OCI-LY7 (cell line): ENCODE measurements around the gene CITED2. TPM values are rescaled to one million over a fixed set of nuclear protein-coding genes. Genes with fewer than 3 reads are reported as not detected.
A peak's percentile ranks its signal among the peaks of the same experiment; 100 is the strongest.

Experiments
- BruUV-seq: library from RNA; stranded (reverse); fragments of 400-500 nt; replicated peaks from 2 replicates; lab custom pipeline; 2021; lab: Mats Ljungman, UMichigan
- CTCF ChIA-PET: fragments of 300-600 bp; sonication (Branson Sonifier 250); formaldehyde crosslinking; loops from one replicate; lab custom pipeline; 2022; ENCODE audit warnings: antibody characterized with exemption; ENCODE audit not compliant: unreplicated experiment; lab: Charles Lee
- POLR2A ChIA-PET: fragments of 300-600 bp; sonication (Branson Sonifier 250); formaldehyde crosslinking; loops from one replicate; lab custom pipeline; 2022; ENCODE audit warnings: antibody characterized with exemption; lab: Charles Lee
- DNase-seq: peaks from one replicate; pipeline ENCODE4 v3.0.0-alpha.2; 2015; ENCODE audit warnings: low spot score
- H2AFZ ChIP-seq: fragments of 200-600 bp; sonication (generic), shearing (Covaris generic); 2 replicates; pipeline ENCODE4 v1.6.1; 2014; ENCODE audit warnings: mild to moderate bottlenecking, antibody characterized with exemption, low read length, moderate library complexity
- H3K27ac ChIP-seq: fragments of 200-600 bp; sonication (generic); 2 replicates; pipeline ENCODE4 v1.5.1; 2014; ENCODE audit warnings: mixed run types, low read depth, mild to moderate bottlenecking, moderate library complexity, low read length, inconsistent platforms; ENCODE audit not compliant: poor library complexity, severe bottlenecking
- H3K36me3 ChIP-seq: fragments of 200-600 bp; sonication (generic); 2 replicates; pipeline ENCODE4 v1.6.1; 2014; ENCODE audit warnings: mild to moderate bottlenecking, antibody characterized with exemption, low read length, moderate library complexity, mixed read lengths; ENCODE audit not compliant: insufficient read depth
- H3K4me1 ChIP-seq: fragments of 200-600 bp; sonication (generic); 2 replicates; pipeline ENCODE4 v1.5.1; 2014; ENCODE audit warnings: mild to moderate bottlenecking, low read length; ENCODE audit not compliant: insufficient read depth, poor library complexity, severe bottlenecking
- H3K4me2 ChIP-seq: fragments of 200-600 bp; sonication (generic); 2 replicates; pipeline ENCODE4 v1.6.1; 2014; ENCODE audit warnings: mild to moderate bottlenecking, low read length
- H3K4me3 ChIP-seq: fragments of 200-600 bp; sonication (generic); 2 replicates; pipeline ENCODE4 v1.5.1; 2014; ENCODE audit warnings: mild to moderate bottlenecking, low read depth, low read length; ENCODE audit not compliant: poor library complexity, severe bottlenecking
- H3K79me2 ChIP-seq: fragments of 200-600 bp; sonication (generic); 2 replicates; pipeline ENCODE4 v1.6.1; 2016; ENCODE audit warnings: low read depth, mild to moderate bottlenecking, low read length, moderate library complexity, mixed read lengths; ENCODE audit not compliant: insufficient read depth
- H3K9me2 ChIP-seq: fragments of 200-600 bp; sonication (generic); 2 replicates; pipeline ENCODE4 v1.6.1; 2016; ENCODE audit warnings: mild to moderate bottlenecking, low read length, mixed read lengths; ENCODE audit not compliant: insufficient read depth
- H3K9me3 ChIP-seq: fragments of 200-600 bp; sonication (generic); 2 replicates; pipeline ENCODE4 v1.6.1; 2014; ENCODE audit warnings: mild to moderate bottlenecking, mixed run types, low read length, mixed read lengths
- H4K20me1 ChIP-seq: fragments of 200-600 bp; sonication (generic); 2 replicates; pipeline ENCODE4 v1.6.1; 2014; ENCODE audit warnings: mild to moderate bottlenecking, antibody characterized with exemption, low read length, moderate library complexity, mixed read lengths; ENCODE audit not compliant: insufficient read depth
- CTCF ChIP-seq: fragments of 200-600 bp; sonication (generic); conservative IDR thresholded peaks from 2 replicates; pipeline ENCODE4 v1.5.1; 2014; ENCODE audit warnings: mild to moderate bottlenecking, antibody characterized with exemption, low read length, moderate library complexity, mixed read lengths
- EZH2phosphoT487 ChIP-seq: fragments of 200-600 bp; sonication (generic); IDR thresholded peaks from 2 replicates; pipeline ENCODE4 v1.6.1; 2018; ENCODE audit warnings: low read depth, borderline replicate concordance, mild to moderate bottlenecking, mixed run types, antibody characterized with exemption, low read length, moderate library complexity, mixed read lengths
- intact Hi-C: fragments of 100-400 bp; cut with micrococcal nuclease; formaldehyde crosslinking; loops from one replicate; pipeline ENCODE4 v1.10.0; 2022; ENCODE audit not compliant: unreplicated experiment
- total RNA-seq, 2 experiments: library from RNA; depleted of rRNA in 1 of 2; stranded (reverse); fragments of >200 nt in 1 of 2; shearing (Covaris generic) in 1 of 2; gene quantifications; 2 replicates each; pipeline ENCODE4 v1.2.3, GENCODE V29; 2014 to 2022

Gene CITED2
- total RNA-seq, 2 experiments from 2014 or later = 35.0 to 40.1 TPM

- TF ChIP-seq CTCF (no peak), EZH2phosphoT487 (no peak)
- H3K79me2 ChIP-seq = peaks cover 26% of the 10 kb centered on the region
- ChIA-PET CTCF (interaction anchor here (0.9 kb wide), 1 partner anchor 122 kb away, joined by 3 read pairs; no protein-coding TSS in a partner anchor), POLR2A (interaction anchor here (0.5 to 4.4 kb wide), 4 partner anchors 36 to 263 kb away, joined by 3 to 25 read pairs (median 8); no protein-coding TSS in a partner anchor)
- H3K36me3 ChIP-seq = peaks cover 29% of the 10 kb centered on the region
- no peaks in the 10 kb centered on the region for H3K9me3 ChIP-seq
- no peak overlapping the region for H3K27ac ChIP-seq
- intact Hi-C loops = loop anchor here (5.0 kb wide), 1 partner anchor 599 kb away; the partner anchor contains the start of gene CCDC28A
- TSS peak; percentile 31 for BruUV-seq
- H3K9me2 ChIP-seq = no peaks in the 10 kb centered on the region
- no peak for DNase-seq
- H3K4me1 ChIP-seq = peaks cover 27% of the 10 kb centered on the region
- H3K4me2 ChIP-seq = peak overlapping the region; percentile 94
- H4K20me1 ChIP-seq = peaks cover 16% of the 10 kb centered on the region
- no peak overlapping the region for H2AFZ ChIP-seq
- peak overlapping the region; percentile 92 for H3K4me3 ChIP-seq
Measured at GRCh38 chr6:139371421-139372203, 2.8 kb downstream of the CITED2 start.

GRCh38 chr6:139370999-139371345 is 3.5 kb downstream of the CITED2 start:
- DNase-seq = no peak
- POLR2A ChIA-PET = interaction anchor here (0.7 to 4.4 kb wide), 3 partner anchors 34 to 316 kb away, joined by 3 to 25 read pairs (median 6); no protein-coding TSS in a partner anchor
- CTCF ChIA-PET = no interaction called here
- TF ChIP-seq EZH2phosphoT487 = no peak
- no peak for TF ChIP-seq CTCF
- no peak overlapping the region for H3K4me3 ChIP-seq
- no peaks in the 10 kb centered on the region for H3K9me3 ChIP-seq
- peaks cover 21% of the 10 kb centered on the region for H3K4me1 ChIP-seq
- peaks cover 26% of the 10 kb centered on the region for H3K79me2 ChIP-seq
- H4K20me1 ChIP-seq = peaks cover 16% of the 10 kb centered on the region
- H3K9me2 ChIP-seq = no peaks in the 10 kb centered on the region
- H3K27ac ChIP-seq = no peak overlapping the region
- H2AFZ ChIP-seq = no peak overlapping the region
- intact Hi-C loops = loop anchor here (1.0 to 5.0 kb wide), 2 partner anchors 141 to 599 kb away; partner anchors contain the start of gene CCDC28A
- BruUV-seq = no TSS peak
- no peak overlapping the region; the same call in 1 of the 2 replicates for H3K4me2 ChIP-seq
- H3K36me3 ChIP-seq = peaks cover 29% of the 10 kb centered on the region
